ENCODE data around the gene PRKCD. TPM values are rescaled to one million over a fixed set of nuclear protein-coding genes. Genes with fewer than 3 reads are reported as not detected.

PRKCD gene
- total RNA-seq, 1 donor from 2014 or later = 3.9 TPM

GRCh38 chr3:53230041-53230621 lies 69.1 kb downstream of the PRKCD start:
- no peak for TF ChIP-seq CTCF (IDR thresholded peaks at IDR 0.05; ENCODE audit: insufficient read depth, low read length, severe bottlenecking)
- Histone ChIP-seq H3K36me3 (ENCODE audit: control insufficient read depth, insufficient read depth, low read length) (peaks cover 86% of the 10 kb centered on the region), H3K4me3 (ENCODE audit: low read depth, low read length) (no peak overlapping the region), H3K27me3 (ENCODE audit: control insufficient read depth, insufficient read depth, low read length) (no peaks in the 10 kb centered on the region)
- no peak for FAIRE-seq
- DNase-seq (ENCODE audit: low read depth) = no peak

- Histone ChIP-seq H3K4me3 (ENCODE audit: low read depth, low read length) (no peak overlapping the region), H3K27me3 (ENCODE audit: control insufficient read depth, insufficient read depth, low read length) (no peaks in the 10 kb centered on the region), H3K36me3 (ENCODE audit: control insufficient read depth, insufficient read depth, low read length) (peaks cover 86% of the 10 kb centered on the region)
- TF ChIP-seq CTCF (IDR thresholded peaks at IDR 0.05; ENCODE audit: insufficient read depth, low read length, severe bottlenecking) = no peak
- FAIRE-seq (no peak), DNase-seq (ENCODE audit: low read depth) (no peak)
Measured at GRCh38 chr3:53230789-53231188, 69.8 kb downstream of the PRKCD start.

- peaks cover 86% of the 10 kb centered on the region for H3K36me3 ChIP-seq (ENCODE audit: control insufficient read depth, insufficient read depth, low read length)
- FAIRE-seq = peak; percentile 36
- TF ChIP-seq CTCF (IDR thresholded peaks at IDR 0.05; ENCODE audit: insufficient read depth, low read length, severe bottlenecking) = no peak
Measured at GRCh38 chr3:53231532-53232511, 70.8 kb downstream of the PRKCD start.

GRCh38 chr3:53232641-53233377 lies 71.8 kb downstream of the PRKCD start:
- DNase-seq (ENCODE audit: low read depth) (no peak), FAIRE-seq (no peak)
- H3K27me3 ChIP-seq (ENCODE audit: control insufficient read depth, insufficient read depth, low read length) = no peaks in the 10 kb centered on the region
- TF ChIP-seq CTCF (IDR thresholded peaks at IDR 0.05; ENCODE audit: insufficient read depth, low read length, severe bottlenecking) = no peak
- peaks cover 79% of the 10 kb centered on the region for H3K36me3 ChIP-seq (ENCODE audit: control insufficient read depth, insufficient read depth, low read length)
- H3K4me3 ChIP-seq (ENCODE audit: low read depth, low read length) = no peak overlapping the region

More at GRCh38 chr3:53231532-53232511, 70.8 kb downstream of the PRKCD start:
- Histone ChIP-seq H3K27me3 (ENCODE audit: control insufficient read depth, insufficient read depth, low read length) (no peaks in the 10 kb centered on the region), H3K4me3 (ENCODE audit: low read depth, low read length) (no peak overlapping the region)
- no peak for DNase-seq (ENCODE audit: low read depth)

- Histone ChIP-seq H3K27me3 (ENCODE audit: control insufficient read depth, insufficient read depth, low read length) (no peaks in the 10 kb centered on the region), H3K36me3 (ENCODE audit: control insufficient read depth, insufficient read depth, low read length) (peaks cover 71% of the 10 kb centered on the region), H3K4me3 (ENCODE audit: low read depth, low read length) (no peak overlapping the region)
- no peak for TF ChIP-seq CTCF (IDR thresholded peaks at IDR 0.05; ENCODE audit: insufficient read depth, low read length, severe bottlenecking)
- FAIRE-seq (no peak), DNase-seq (ENCODE audit: low read depth) (no peak)
Measured at GRCh38 chr3:53234130-53234840, 73.3 kb downstream of the PRKCD start.

Data from bronchial epithelial cell (primary cell).